ENCODE data around the gene KRTAP7-1.

- no peak for TF ChIP-seq EZH2phosphoT487 (IDR thresholded peaks at IDR 0.05; ENCODE audit: borderline replicate concordance)
- TF ChIP-seq CTCF (conservative IDR thresholded peaks at IDR 0.05; ENCODE audit: low read length), result no peak
Measured at GRCh38 chr21:30842990-30843389, 13.4 kb upstream of the KRTAP7-1 start.

All from Loucy (cell line).